GM21529 (cell line): ENCODE results near the gene TYRP1.

Experiments
- ATAC-seq: cut with Tn5 transposase; IDR thresholded peaks from one replicate; pipeline ENCODE4 v1.9.1; 2021; ENCODE audit not compliant: unreplicated experiment

Gene TYRP1

GRCh38 chr9:12696931-12697622, 3.9 kb downstream of the TYRP1 start:
- no peak for ATAC-seq

- ATAC-seq = no peak
Observed at GRCh38 chr9:12697719-12698118, 4.5 kb downstream of the TYRP1 start.

- no peak for ATAC-seq
Observed at GRCh38 chr9:12698266-12698665, 5.1 kb downstream of the TYRP1 start.

GRCh38 chr9:12698986-12699385, 5.8 kb downstream of the TYRP1 start:
- no peak for ATAC-seq

GRCh38 chr9:12699529-12699928, 6.3 kb downstream of the TYRP1 start:
- ATAC-seq = no peak

- no peak for ATAC-seq
Observed at GRCh38 chr9:12701126-12701525, 7.9 kb downstream of the TYRP1 start.

GRCh38 chr9:12702160-12702758, 9.1 kb downstream of the TYRP1 start:
- ATAC-seq = no peak

- ATAC-seq = no peak
Observed at GRCh38 chr9:12703996-12704395, 10.8 kb downstream of the TYRP1 start.

GRCh38 chr9:12705738-12706391, 12.7 kb downstream of the TYRP1 start:
- ATAC-seq = no peak

- ATAC-seq = no peak
Observed at GRCh38 chr9:12708562-12709298, 15.5 kb downstream of the TYRP1 start.

- no peak for ATAC-seq
Observed at GRCh38 chr9:12712532-12712931, 19.3 kb downstream of the TYRP1 start.

GRCh38 chr9:12715268-12715667, 22.1 kb downstream of the TYRP1 start:
- ATAC-seq = no peak

GRCh38 chr9:12716823-12717600, 23.8 kb downstream of the TYRP1 start:
- no peak for ATAC-seq

GRCh38 chr9:12717907-12718306, 24.7 kb downstream of the TYRP1 start:
- no peak for ATAC-seq

GRCh38 chr9:12718482-12719026, 25.4 kb downstream of the TYRP1 start:
- no peak for ATAC-seq

- ATAC-seq = no peak
Observed at GRCh38 chr9:12719431-12719830, 26.2 kb downstream of the TYRP1 start.

GRCh38 chr9:12720551-12720950, 27.4 kb downstream of the TYRP1 start:
- no peak for ATAC-seq

GRCh38 chr9:12722131-12722530, 28.9 kb downstream of the TYRP1 start:
- ATAC-seq = no peak

GRCh38 chr9:12723409-12724028, 30.3 kb downstream of the TYRP1 start:
- no peak for ATAC-seq

- no peak for ATAC-seq
Observed at GRCh38 chr9:12726795-12727194, 33.6 kb downstream of the TYRP1 start.
